HG02642 (cell line): Measurements from ENCODE around the gene FLII.
A peak's percentile ranks its signal among the peaks of the same experiment; 100 is the strongest.

ENCODE experiments used
- ATAC-seq: cut with Tn5 transposase; IDR thresholded peaks from one replicate; pipeline ENCODE4 v1.9.1; 2021; ENCODE audit warnings: mild to moderate bottlenecking; ENCODE audit not compliant: unreplicated experiment, poor library complexity

Gene FLII

DNA sequence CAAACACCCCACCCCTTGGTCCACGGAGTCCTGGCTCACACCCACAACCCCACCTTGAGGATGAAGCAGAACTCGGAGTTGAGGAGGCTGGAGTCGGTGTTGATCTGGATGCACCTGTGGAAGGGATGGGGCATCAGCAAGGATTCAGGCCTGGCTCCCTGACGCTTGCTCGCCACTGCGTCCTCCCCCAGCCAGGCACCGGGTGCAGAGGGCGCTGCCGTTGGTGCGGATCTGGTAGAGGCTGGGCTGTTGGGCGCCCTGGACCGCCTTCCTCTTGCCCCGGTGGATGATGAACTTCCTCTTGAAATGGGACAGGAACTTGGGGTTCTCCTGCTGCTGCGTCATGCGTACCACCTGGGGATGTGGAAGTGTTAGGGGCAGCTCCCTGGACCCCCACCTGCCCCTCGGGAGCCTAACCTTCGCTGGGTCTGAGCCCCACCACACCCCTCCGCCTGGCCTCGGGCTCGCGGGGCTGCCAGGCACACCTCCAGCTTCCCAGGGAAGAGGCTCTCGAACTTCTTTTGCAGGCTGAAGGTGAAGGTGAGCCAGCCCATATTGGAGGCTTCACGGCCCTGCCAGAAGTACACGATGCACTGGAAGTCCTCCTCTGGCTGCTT is 12.3 kb downstream of the FLII start:
- ATAC-seq = no peak

DNA sequence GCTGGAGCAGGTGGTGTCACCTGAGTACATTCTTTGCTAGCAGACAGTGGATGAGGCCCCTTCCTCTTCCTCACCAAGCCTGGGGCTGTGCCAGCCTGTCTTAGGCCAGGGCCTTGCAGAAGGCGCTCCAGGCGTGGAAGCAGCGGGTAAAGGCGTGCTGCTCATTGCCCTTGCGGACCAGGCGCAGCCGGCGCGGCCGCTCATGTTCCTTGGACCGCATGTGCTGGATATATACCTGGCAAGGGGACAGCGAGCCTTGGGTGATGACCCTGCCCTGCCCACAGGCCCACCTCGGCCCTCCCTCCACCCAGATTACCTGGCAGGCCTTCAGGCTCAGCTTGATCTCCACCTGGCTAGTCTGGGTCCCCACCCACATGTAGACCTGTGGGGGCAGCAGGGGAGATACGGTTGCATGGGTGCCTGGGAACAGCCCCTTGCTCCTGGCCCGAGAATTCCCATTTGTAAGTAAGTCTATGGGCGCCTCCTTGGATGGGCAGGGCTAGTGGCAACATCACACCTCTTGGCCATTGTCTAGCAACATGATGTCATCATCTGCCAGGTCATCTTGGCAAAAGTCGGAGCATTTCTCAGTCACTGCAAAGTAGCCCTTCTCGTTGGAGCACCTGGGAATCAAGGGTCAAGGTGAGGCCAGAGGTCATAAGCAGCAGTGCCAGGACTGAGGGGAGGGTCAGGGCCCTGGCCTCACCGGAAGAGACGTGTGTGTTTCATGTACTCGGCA is 13.3 kb downstream of the FLII start:
- no peak for ATAC-seq

DNA sequence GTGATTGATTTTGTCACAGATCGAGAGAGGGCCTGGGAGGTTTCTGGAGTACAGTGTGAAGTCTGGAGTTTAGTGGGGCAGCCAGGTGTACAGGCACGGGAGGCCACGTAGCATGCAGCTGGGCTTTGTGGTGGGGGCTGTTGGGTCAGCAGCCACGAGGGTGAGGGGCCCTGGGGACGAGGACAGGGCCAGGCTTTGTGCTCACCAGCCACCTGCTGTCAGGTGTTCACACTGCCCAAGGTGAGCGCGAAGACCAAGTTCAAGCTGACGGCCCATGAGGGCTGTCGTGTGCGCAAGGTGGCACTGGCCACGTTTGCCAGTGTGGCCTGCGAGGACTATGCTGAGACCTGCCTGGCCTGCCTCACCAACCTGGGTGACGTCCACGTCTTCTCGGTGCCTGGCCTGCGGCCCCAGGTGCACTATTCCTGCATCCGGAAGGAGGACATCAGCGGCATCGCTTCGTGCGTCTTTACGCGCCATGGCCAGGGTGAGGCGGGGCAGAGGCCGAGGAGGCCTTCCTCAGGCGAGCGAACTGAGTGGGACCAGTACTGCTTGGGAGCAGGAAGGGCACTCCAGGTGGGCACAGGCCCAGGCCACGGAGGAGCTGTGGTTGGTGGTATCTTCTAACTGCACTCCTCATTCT is 17.2 kb downstream of the FLII start:
- ATAC-seq = no peak

DNA sequence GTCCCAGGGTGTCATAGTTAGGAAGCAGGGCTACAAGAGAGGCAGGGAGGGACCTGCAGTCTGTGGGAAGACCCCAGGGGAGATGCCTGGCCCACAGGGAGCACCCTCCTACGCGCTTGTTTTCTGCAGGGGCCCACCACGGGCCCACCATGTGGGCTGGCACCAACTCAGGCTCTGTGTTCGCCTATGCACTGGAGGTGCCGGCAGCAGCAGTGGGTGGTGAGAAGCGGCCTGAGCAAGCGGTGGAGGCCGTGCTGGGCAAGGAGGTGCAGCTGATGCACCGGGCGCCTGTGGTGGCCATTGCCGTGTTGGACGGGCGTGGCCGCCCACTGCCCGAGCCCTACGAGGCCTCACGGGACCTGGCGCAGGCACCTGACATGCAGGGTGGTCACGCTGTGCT is 18.1 kb downstream of the FLII start:
- no peak for ATAC-seq

DNA sequence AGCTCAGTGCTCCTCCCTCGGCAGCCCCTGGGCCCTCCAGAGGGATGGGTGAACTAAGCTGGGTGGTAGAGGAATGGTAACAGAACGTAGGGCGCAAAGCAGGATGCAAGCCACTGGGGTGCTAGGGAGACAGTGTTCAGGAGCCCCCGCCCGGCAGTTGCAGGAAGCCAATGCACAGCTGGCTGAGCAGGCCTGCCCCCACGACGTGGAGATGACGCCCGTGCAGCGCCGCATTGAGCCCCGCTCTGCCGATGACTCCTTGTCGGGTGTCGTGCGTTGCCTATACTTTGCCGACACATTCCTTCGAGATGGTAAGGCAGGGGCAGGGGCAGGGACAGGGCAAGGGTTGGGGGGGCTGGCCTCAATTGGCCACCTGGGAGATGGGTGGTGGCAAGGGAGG is 20.2 kb downstream of the FLII start:
- no peak for ATAC-seq

DNA sequence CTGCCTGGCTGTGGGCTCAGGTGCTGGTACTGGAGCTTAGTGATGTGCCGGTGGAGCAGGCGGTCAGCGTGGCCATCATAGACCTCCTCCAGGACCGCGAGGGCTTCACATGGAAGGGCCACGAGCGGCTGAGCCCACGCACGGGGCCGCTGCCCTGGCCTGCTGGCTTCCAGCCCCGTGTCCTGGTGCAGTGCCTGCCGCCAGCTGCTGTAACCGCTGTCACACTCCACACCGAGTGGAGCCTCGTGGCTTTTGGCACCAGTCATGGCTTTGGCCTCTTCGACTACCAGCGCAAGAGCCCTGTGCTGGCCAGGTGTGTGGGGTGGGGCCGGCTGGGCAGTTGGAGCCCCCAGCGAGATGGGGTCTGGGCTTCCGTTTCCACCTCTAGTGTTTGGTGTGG is 21.1 kb downstream of the FLII start:
- ATAC-seq = no peak

DNA sequence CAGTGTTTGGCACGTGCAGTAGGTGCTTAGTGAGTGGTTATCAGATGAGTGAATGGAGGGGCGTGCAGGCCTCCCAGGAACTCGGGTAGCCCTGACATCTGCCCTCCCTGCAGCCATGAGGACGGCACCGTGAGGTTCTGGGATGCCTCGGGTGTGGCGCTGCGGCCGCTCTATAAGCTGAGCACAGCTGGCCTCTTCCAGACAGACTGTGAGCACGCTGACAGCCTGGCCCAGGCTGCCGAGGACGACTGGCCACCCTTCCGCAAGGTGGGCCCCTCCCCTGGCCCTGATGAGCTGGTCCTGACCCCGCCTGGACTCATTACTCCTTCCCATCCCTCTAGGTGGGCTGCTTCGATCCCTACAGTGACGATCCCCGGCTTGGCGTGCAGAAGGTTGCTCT is 22.0 kb downstream of the FLII start:
- ATAC-seq = no peak

DNA sequence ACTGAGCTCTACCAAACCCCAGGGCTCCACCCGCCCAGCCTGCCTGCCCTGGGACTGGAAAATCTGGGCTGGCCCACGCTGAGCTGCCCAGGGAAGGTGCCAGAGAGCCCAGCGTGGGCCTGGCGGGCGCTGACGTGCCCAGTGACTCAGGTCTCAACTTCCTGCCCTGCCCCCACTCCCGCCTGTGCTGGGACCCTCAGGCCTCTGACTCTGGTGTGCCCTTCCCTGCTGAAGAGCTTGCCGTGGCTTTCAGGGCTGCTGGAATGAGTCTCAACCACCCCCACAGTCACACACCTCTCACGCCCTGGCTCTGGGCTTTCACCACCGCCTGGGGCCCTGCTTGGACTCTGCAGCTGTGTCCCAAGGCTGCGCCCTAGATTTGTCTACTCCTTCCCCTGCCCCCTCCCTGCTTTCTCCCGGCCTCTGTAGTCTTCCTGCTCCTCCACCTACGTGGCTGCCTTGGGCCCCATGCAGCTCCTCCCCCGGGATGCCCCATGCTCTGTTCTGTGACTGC is 22.7 kb downstream of the FLII start:
- no peak for ATAC-seq

DNA sequence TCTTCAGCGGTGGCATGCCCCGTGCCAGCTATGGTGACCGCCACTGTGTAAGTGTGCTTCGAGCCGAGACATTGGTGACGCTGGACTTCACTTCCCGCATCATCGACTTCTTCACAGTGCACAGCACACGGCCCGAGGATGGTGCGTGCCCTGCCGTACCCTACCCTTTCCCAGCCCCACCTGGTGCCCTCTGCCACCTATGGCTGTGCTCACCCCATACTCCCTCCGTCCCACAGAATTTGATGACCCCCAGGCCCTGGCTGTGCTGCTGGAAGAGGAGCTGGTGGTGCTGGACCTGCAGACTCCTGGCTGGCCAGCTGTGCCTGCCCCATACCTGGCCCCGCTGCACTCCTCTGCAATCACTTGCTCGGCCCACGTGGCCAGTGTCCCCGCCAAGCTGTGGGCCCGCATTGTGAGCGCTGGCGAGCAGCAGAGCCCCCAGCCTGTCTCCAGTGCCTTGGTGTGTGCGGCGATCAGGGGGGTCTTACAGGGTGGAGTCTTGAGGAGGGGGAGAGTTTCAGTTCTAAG is 23.6 kb downstream of the FLII start:
- no peak for ATAC-seq

DNA sequence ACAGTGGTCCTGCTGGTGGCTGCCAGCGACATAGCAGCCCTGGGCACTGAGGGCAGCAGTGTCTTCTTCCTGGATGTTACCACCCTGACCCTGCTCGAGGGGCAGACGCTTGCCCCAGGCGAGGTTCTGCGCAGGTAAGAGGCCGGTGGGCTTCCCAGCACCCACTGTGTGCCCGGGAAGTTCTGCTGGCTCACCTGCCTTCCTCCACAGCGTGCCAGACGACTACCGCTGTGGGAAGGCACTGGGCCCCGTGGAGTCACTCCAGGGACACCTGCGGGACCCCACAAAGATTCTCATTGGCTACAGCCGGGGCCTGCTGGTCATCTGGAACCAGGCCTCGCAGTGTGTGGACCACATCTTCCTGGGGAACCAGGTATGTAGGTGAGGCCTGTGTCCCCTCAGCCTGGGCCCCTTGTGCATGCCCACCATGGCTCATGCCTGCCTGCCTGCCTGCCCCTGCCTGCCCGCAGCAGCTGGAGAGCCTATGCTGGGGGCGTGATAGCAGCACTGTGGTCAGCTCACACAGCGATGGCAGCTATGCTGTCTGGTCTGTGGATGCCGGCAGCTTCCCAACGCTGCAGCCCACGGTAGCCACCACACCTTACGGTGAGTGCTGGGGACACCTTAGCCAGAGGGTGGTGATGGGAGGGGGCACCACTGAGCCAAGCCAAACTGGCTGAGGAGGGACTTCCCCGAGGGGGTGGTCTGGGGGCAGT is 24.6 kb downstream of the FLII start:
- ATAC-seq = no peak

DNA sequence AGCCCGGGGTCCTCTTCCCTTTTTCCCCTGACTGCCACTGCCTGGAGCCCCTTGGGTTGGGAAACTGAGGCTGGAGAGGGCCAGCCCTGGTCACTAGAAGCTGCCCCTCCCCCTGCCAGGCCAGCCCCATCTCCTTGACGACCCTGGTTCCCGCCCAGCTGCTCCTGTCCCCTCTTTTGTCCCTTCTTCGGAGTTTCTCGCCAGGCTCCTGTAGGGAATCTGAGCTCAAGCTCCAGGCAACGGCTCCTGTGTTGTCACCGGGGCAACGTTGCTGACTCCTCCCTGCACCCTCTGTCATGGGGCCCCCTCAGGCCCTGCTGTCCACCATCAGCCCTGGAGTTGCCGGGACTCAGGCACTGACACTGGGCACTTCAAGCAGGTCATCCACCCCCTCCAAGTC is 27.4 kb downstream of the FLII start:
- ATAC-seq = no peak

DNA sequence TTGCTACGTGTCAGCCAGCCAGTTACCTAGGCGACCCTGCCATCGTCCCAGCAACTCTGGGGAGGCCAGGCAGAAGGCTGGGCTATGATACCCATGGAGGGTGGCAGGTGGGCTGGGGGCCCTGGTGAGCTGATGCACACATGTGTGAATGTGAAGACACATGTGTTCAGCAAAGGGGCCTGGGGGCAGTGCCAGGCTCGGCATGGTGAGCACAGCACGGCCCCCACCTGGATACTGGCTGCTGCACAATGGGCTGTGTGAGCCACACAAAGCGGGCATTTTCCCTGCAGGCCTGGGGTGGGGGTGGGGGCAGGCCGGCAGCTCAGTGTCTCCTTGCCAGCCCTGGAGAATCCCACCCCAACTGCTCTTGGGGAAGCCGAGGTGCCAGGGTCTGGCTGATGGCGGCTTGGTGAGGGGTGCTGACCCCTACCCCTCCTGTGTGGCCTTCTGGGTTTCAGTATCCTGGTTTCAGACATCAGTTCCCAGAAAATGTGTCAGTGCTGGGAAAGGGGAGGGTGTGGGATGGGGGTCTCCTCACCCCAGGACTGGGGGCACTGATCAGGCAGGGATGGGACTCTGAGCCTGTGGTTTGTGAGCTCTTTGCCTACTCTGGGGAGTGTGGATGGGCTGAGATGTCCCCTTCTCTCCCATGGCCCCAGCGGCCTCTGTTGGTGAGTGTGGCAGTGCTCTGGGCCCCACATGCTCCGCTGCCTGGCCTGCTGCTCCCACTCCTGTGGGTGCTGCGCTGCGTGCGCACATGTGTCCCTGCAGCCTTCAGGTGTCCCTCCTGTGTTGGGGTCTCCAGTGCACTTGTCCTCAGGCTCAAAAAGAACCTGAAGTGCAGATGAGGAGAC is 28.0 kb downstream of the FLII start:
- ATAC-seq = no peak

DNA sequence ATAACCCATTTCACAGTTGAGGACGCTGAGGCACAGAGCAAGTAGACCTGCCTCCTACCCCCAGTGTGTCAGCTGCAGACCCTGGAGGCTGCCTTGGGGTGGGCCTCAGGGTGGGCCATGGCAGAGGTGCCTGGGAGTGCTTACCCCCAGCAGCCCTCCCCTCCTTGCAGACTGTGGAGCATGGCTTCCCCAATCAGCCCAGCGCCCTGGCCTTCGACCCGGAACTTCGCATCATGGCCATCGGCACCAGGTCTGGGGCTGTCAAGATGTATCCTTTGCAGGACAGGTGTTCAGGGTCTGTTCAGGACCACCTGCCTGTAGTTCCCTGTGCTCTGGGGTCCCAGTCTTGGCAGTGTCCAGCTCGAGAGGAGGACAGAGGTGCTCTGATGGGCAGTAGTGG is 28.8 kb downstream of the FLII start:
- no peak for ATAC-seq

DNA sequence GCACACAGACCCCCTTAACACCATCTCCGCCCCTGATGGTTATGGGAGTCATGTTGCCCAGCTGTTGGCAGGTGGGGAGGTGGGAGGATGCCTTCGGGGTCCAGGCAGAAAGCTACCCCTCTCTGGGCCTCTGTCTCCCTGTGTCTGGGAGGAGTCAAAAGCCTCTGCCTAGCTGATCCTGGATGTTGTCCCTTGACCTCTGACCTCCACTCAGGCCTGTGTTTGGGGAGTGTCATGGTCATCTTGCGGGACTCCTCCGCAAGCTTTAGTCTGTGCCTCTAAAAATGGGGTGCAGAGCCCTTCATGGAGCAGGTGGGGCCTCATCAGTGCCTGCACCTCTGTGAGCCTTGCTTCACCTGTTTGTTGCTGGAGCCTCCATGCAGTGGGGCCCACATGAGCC is 29.3 kb downstream of the FLII start:
- ATAC-seq = no peak

DNA sequence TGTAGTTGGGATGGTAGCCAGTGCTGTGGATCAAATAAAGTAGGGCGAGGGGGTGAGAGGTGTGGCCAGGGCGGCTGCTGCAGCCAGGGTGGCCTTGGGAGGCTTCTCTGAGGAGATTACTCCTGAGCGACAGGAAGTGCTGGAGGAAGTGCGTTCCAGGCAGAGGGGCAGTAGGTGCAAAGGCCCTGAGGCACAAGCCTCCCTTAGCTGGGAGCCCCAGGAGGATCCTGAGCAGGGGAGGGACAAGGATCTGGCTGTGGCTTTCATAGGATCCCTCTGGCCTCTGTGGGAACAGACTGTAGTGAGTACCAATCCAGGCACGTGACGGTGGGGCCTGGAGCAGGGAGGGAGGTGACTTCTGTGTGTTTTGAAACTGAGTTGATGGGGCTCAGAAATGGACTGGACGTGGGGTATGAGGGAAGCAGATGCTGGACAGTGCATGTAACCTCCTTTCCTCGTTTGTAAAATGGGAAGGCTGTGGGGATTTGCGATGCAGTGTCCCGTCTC is 30.3 kb downstream of the FLII start:
- no peak for ATAC-seq

DNA sequence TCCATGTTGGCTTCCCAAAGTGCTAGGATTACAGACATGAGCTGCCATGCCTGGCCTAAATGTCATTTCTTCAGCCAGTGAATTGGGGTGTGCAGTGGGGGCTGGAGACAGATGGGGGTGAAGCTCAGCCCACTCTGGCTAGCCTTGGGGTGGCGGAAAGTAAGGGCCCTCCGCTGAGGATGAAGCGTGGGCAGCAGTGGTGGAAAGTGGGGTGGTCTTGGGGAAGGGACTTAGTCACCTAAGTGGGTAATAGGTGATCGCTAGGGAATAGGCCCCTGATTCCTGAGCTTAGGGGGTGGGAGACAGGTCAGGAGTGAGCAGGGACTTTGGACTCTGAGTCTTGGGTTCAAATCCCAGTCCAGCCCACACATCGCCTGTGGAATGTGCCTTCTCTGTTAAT is 30.9 kb downstream of the FLII start:
- no peak for ATAC-seq

DNA sequence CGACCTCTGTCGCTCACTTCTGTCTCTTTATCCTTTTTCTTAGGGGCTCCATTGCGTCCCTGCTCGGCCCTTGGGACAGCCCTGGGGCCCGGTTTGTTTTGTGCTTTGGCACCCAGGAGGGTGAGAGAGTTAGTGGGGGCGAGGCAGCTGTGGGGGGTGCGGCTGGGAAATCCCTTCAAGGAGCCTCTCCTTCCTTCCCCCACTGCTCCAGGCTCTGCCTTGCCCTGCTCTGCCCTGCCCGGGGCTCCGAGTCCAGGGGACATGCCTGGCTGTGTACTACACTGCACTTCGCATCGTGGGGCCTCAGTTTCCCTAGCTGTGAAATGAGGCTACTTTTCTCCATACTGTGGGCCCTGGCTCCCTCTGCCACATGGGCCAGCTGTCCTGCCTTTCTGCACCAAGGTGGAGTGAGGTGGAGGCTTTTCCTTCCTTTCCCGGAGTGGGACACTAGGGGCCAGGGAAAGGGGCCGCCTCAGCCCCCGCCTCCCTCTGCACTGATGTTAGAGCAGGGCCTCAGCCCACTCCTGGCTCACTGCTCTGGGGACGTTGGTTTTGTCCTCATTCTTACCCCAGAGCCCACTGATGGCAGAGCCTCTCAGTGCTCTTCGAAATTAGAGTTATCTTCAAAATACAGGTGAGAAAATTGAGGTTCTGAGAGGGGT is 32.1 kb downstream of the FLII start:
- ATAC-seq = no peak

DNA sequence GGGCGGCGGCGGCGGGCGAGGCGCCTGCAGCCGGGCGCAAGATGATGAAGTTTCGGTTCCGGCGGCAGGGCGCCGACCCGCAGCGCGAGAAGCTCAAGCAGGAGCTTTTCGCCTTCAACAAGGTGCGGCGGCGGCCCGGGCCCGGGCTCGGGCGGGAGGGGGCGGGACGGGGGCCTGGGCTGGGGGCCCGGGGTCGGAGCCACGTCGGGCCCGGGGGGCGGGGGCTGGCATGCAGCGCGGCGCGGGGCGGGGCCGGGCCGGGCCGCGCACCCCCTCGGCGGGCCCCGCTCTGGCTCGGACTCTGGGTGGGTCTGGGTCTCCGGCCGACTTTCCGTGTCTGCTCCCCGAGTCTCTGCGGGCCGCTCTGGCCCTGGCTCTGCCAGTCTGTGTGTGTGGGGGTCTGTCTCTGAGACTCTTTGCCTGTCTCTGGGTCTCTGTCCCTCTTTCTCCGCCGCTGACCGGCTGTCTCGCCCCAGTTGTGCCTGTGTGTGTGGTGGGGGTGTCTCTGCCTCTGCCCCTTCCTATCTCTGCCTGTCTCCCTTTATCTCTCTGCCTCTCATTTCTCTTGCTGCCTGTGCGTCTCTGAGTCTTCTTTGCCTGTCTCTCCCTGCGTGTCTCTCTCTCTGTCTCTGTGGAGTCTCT is 32.8 kb downstream of the FLII start:
- ATAC-seq = peak; percentile 13
